ENCODE measurements around the gene PPP1R15A. TPM values are rescaled to one million over a fixed set of nuclear protein-coding genes. Genes with fewer than 3 reads are reported as not detected.
"Not testable (repeated sequence)": the region's sequence is repeated elsewhere in the genome, so short reads cannot be mapped to it uniquely, and the experiment has no call there.

Gene PPP1R15A
- total RNA-seq, 6 experiments from 2014 or later: 4.5 to 25.6 (median 12.2) TPM

DNA sequence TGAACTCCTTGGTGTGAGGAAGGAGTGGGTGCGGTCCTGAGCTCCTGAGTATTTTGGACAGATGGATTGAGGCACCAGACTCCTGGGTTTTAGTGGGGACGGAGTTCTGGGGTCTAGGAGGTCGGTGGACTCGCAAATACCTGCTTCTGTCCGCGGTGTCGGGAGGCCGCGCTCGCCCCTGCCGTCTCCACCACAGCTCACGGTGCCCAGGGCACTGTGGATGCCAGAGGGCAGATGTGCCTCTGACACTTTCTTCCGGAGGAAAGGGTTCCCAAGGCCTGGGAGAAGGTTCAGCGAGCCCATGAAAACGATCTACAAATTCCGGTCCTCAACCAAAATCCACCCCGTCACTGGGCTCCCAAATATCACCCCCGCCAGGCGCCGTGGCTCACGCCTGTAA lies 23.0 kb downstream of the PPP1R15A start:
- no peaks in the 10 kb centered on the region for H3K9me3 ChIP-seq
- 48% methylated on average over 2 of the region's 21 CpGs for WGBS (ENCODE audit: insufficient coverage, low coverage, low lambda C conversion rate, missing lambda C conversion rate)
- H3K27ac ChIP-seq: no peak overlapping the region
- no peak for ATAC-seq
- no peak overlapping the region for H3K4me3 ChIP-seq
- intact Hi-C loops (cut with DNase I): no loop called here
- DNase-seq: no peak
- H3K36me3 ChIP-seq: no peaks in the 10 kb centered on the region
- H3K27me3 ChIP-seq: no peaks in the 10 kb centered on the region
- TF ChIP-seq POLR2A (IDR thresholded peaks at IDR 0.05): no peak
- TF ChIP-seq, protein P1, sequence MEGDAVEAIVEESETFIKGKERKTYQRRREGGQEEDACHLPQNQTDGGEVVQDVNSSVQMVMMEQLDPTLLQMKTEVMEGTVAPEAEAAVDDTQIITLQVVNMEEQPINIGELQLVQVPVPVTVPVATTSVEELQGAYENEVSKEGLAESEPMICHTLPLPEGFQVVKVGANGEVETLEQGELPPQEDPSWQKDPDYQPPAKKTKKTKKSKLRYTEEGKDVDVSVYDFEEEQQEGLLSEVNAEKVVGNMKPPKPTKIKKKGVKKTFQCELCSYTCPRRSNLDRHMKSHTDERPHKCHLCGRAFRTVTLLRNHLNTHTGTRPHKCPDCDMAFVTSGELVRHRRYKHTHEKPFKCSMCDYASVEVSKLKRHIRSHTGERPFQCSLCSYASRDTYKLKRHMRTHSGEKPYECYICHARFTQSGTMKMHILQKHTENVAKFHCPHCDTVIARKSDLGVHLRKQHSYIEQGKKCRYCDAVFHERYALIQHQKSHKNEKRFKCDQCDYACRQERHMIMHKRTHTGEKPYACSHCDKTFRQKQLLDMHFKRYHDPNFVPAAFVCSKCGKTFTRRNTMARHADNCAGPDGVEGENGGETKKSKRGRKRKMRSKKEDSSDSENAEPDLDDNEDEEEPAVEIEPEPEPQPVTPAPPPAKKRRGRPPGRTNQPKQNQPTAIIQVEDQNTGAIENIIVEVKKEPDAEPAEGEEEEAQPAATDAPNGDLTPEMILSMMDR (IDR thresholded peaks at IDR 0.05): no peak
- no peaks in the 10 kb centered on the region for H3K4me1 ChIP-seq

DNA sequence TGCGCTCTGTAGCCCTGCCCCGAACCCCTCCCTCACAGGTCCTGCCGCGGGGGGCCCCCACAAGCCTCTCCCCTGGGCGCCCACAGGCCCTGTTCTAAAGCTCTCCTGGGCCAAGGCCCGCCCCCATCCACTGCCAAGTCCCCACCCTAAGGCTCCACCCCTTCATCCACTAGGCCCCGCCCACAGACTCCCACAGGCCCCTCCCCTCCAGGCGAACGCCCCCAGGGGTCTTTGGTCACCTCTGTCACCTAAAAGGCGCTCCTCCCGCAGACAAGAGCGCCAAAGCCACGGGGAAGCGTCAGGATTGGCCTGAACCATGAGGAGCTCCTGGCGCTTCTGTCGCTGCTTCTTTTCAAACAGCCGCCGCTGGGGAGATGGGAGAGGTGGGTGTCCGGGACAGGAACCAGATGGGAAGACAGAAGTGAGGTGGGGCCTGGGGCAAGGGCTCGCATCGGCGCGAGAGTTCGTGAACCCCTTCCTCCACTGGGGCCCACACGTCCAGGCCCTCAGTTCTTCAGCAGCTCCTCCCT lies 24.0 kb downstream of the PPP1R15A start:
- no peak overlapping the region for H3K27ac ChIP-seq
- TF ChIP-seq, protein P1 (IDR thresholded peaks at IDR 0.05): no peak
- H3K36me3 ChIP-seq: no peaks in the 10 kb centered on the region
- no peaks in the 10 kb centered on the region for H3K27me3 ChIP-seq
- peaks cover 0 to 1% (median under 1%) of the 10 kb centered on the region in 4 donors for H3K4me1 ChIP-seq
- no peaks in the 10 kb centered on the region for H3K9me3 ChIP-seq
- WGBS (ENCODE audit: insufficient coverage, low coverage, low lambda C conversion rate, missing lambda C conversion rate): 24% methylated on average over 6 of the region's 25 CpGs
- peak in 1 of 4 donors; percentile 3 for ATAC-seq
- peak in 2 of 3 donors; percentile 46 to 60 for DNase-seq
- H3K4me3 ChIP-seq: peak overlapping the region in 1 of 3 donors; percentile 18
- intact Hi-C loops (cut with DNase I): no loop called here

DNA sequence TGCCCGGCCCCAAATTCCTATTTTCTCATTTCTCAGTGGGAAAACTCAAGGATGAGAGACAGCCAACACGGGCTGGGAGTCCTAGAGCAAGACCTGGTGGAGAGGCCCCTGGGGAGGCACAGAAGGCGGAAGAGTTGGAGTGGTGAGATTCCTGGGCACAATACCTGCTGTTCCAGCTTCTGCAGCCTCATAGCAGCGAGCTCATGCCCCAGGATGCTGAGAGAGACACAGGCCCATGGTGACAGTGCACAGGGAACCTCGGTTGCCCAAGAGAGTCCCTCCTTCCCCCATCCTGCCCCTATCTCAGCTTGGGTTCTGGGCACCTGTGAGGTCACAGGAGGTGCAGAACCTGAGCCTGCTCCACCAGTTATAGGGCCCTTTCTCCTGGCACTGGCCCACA lies 25.0 kb downstream of the PPP1R15A start:
- no peak overlapping the region for H3K27ac ChIP-seq
- DNase-seq (no peak), ATAC-seq (no peak)
- intact Hi-C loops (cut with DNase I): no loop called here
- H3K36me3 ChIP-seq: no peaks in the 10 kb centered on the region
- H3K4me3 ChIP-seq: no peak overlapping the region
- peaks cover 0 to 10% (median 7%) of the 10 kb centered on the region in 4 donors for H3K4me1 ChIP-seq
- WGBS (ENCODE audit: insufficient coverage, low coverage, low lambda C conversion rate, missing lambda C conversion rate): 88% methylated on average over 3 of the region's 5 CpGs
- no peaks in the 10 kb centered on the region for H3K27me3 ChIP-seq
- H3K9me3 ChIP-seq: no peaks in the 10 kb centered on the region
- TF ChIP-seq POLR2A (IDR thresholded peaks at IDR 0.05): no peak
- TF ChIP-seq, protein P1 (IDR thresholded peaks at IDR 0.05): no peak

DNA sequence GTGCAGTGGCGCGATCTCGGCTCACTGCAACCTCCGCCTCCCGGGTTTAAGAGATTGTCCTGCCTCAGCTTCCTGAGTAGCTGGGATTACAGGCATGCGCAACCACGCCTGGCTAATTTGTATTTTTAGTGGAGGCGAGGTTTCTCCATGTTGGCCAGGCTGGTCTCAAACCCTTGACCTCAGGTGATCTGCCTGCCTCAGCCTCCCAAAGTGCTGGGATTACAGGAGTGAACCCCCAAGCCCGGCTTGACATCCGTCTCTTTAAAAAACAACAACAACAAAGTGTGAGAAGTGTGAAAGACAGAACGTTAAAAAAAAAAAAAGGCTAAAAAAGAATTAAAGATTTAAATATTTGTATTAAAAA lies 27.1 kb downstream of the PPP1R15A start:
- intact Hi-C loops (cut with DNase I); H3K27me3 ChIP-seq; DNase-seq; H3K36me3 ChIP-seq; H3K9me3 ChIP-seq; ATAC-seq: not testable (repeated sequence)
- H3K4me3 ChIP-seq: peak overlapping the region; percentile 69 to 98 (median 76)
- H3K27ac ChIP-seq: peak overlapping the region; percentile 95 to 97 (median 96)
- WGBS (ENCODE audit: insufficient coverage, low coverage, low lambda C conversion rate, missing lambda C conversion rate): 15% methylated on average over 1 of the region's 11 CpGs
- peaks cover 0 to 20% (median 11%) of the 10 kb centered on the region in 4 donors for H3K4me1 ChIP-seq

DNA sequence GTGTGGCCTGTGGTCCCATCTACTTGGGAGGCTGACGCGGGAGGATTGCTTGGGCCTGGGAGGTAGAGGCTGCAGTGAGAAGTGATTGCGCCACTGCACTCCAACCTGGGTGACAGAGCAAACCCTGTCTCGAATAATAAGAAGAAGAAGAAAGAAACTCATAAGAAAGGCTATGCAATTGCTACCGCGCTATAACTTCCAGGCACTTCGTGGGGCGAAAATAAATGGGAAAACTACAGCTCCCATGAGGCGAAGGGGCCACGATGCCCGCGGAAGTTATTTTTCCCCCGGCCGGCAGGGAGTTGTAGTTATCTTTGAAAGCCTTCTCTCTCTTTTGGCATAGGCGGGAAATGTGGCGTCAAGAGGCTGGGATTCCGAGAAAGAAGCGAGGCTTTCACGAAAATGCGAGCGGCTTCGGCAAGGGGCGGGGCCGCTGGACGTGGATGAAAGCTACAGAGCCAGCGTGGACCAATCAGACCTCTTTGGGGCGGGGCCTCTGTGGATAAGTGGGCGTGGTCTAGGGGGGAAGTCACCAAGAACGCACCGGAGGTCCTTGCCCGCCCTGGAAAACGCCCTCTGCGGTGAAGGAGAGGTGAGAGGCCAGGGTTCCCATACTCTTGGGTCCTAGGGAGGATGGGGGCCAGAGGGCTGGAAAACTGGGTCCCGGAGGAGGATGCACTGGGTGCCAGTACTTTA lies 27.7 kb downstream of the PPP1R15A start, which contains the start of gene NUCB1:
NUCB1 (plus strand) TSS at position 532 of the 696 bp plus-strand sequence. CDS start 485 bp downstream, outside the sequence.
- peaks cover 0 to 6% (median 2%) of the 10 kb centered on the region in 4 donors for H3K36me3 ChIP-seq
- no peaks in the 10 kb centered on the region for H3K27me3 ChIP-seq
- peaks cover 0 to 20% (median 11%) of the 10 kb centered on the region in 4 donors for H3K4me1 ChIP-seq
- intact Hi-C loops (cut with DNase I): loop anchor here in 1 of 2 donors (10.0 kb wide), 1 partner anchor 65 kb away; the partner anchor contains the start of gene FTL
- peak; percentile 99 for DNase-seq
- no peaks in the 10 kb centered on the region for H3K9me3 ChIP-seq
- 9% methylated on average over 24 of the region's 34 CpGs for WGBS (ENCODE audit: insufficient coverage, low coverage, low lambda C conversion rate, missing lambda C conversion rate)
- TF ChIP-seq POLR2A (IDR thresholded peaks at IDR 0.05): peak; percentile 77
- TF ChIP-seq, protein P1 (IDR thresholded peaks at IDR 0.05): peak; percentile 18 to 38 (median 31)
- peak within 1 kb of the TSS; percentile 95 to 97 (median 96) for H3K27ac ChIP-seq
- H3K4me3 ChIP-seq: peak within 1 kb of the TSS; percentile 69 to 98 (median 76)
- ATAC-seq: peak; percentile 96 to 99 (median 98)

All from right lobe of liver (tissue), 6 donors.